Dermis microvascular lymphatic vessel endothelial cell (primary cell): Measurements from ENCODE around the gene UNC13A. TPM values are rescaled to one million over a fixed set of nuclear protein-coding genes. Genes with fewer than 3 reads are reported as not detected.
"Not testable (repeated sequence)": the region's sequence is repeated elsewhere in the genome, so short reads cannot be mapped to it uniquely, and the experiment has no call there.

Source experiments
- DNase-seq, 2 donors: peaks; one replicate each; pipeline versions ENCODE4 v3.0.0 to v3.0.0-alpha.2; 2010; ENCODE audit warnings: low read depth in 2 of 2
- total RNA-seq: library from RNA; depleted of rRNA; stranded (reverse); fragments of >200 nt; gene quantifications from 2 replicates; pipeline ENCODE4 v1.2.1, GENCODE V29; 2014

The UNC13A gene
- total RNA-seq, 1 donor from 2014 or later: 0.13 TPM

GRCh38 chr19:17570791-17571190, 117.4 kb downstream of the UNC13A start:
- DNase-seq: no peak

GRCh38 chr19:17570291-17570690, 117.9 kb downstream of the UNC13A start:
- DNase-seq: not testable (repeated sequence)

- no peak for DNase-seq
Observed at GRCh38 chr19:17567940-17568339, 120.2 kb downstream of the UNC13A start.

- DNase-seq: peak in 1 of 2 donors; percentile 20
Observed at GRCh38 chr19:17565611-17566010, 122.5 kb downstream of the UNC13A start.

- peak; percentile 38 to 64 for DNase-seq
Observed at GRCh38 chr19:17564781-17565180, 123.4 kb downstream of the UNC13A start.

- DNase-seq: no peak
Observed at GRCh38 chr19:17562561-17562960, 125.6 kb downstream of the UNC13A start.

GRCh38 chr19:17562097-17562496, 126.1 kb downstream of the UNC13A start:
- DNase-seq: no peak

- peak; percentile 40 to 93 for DNase-seq
Observed at GRCh38 chr19:17560205-17560595, 128.0 kb downstream of the UNC13A start.

- no peak for DNase-seq
Observed at GRCh38 chr19:17557466-17557865, 130.7 kb downstream of the UNC13A start.

- no peak for DNase-seq
Observed at GRCh38 chr19:17556995-17557394, 131.2 kb downstream of the UNC13A start.

- peak in 1 of 2 donors; percentile 51 for DNase-seq
Observed at GRCh38 chr19:17555929-17556813, 132.0 kb downstream of the UNC13A start.

- DNase-seq: peak; percentile 76 to 98
Observed at GRCh38 chr19:17555480-17555928, 132.7 kb downstream of the UNC13A start, which contains the start of gene COLGALT1. Gene COLGALT1 (plus strand): TSS chr19:17555649. CDS start chr19:17555714, 65 bp downstream.

GRCh38 chr19:17554968-17555479, 133.1 kb downstream of the UNC13A start:
- no peak for DNase-seq

- DNase-seq: peak; percentile 76 to 99
Observed at GRCh38 chr19:17553256-17553655, 134.9 kb downstream of the UNC13A start.

- not testable (repeated sequence) for DNase-seq
Observed at GRCh38 chr19:17552735-17553134, 135.4 kb downstream of the UNC13A start.

Other genes starting within 250 kb of the UNC13A start
- gene TMEM221, start 239.7 kb downstream of the UNC13A start, total RNA-seq: not detected in 2 replicates
- gene NXNL1, start 227.4 kb downstream of the UNC13A start, total RNA-seq: not detected in 2 replicates
- gene SLC27A1, start 217.8 kb downstream of the UNC13A start, total RNA-seq: 13.2 and 22.4 TPM in 2 replicates
- gene PGLS, start 176.7 kb downstream of the UNC13A start, total RNA-seq: 32.6 and 80.5 TPM in 2 replicates
- 57.9 and 60.7 TPM in 2 replicates for gene COLGALT1, start 132.7 kb downstream of the UNC13A start, total RNA-seq
- 27.5 and 52.5 TPM in 2 replicates for gene MAP1S, start 31.1 kb upstream of the UNC13A start, total RNA-seq
- gene FCHO1, start 63.1 kb upstream of the UNC13A start, total RNA-seq: 0.63 and 0.90 TPM in 2 replicates
- gene B3GNT3, start 106.8 kb upstream of the UNC13A start, total RNA-seq: under 0.01 TPM in 2 replicates
- not detected in 2 replicates for gene INSL3, start 133.2 kb upstream of the UNC13A start, total RNA-seq
- 1.7 and 2.4 TPM in 2 replicates for gene JAK3, start 159.6 kb upstream of the UNC13A start, total RNA-seq
- 1,265 and 1,315 TPM in 2 replicates for gene RPL18A, start 171.6 kb upstream of the UNC13A start, total RNA-seq
- gene SLC5A5, start 183.6 kb upstream of the UNC13A start, total RNA-seq: not detected in 2 replicates
- 27.2 and 34.5 TPM in 2 replicates for gene CCDC124, start 244.7 kb upstream of the UNC13A start, total RNA-seq